ENCODE measurements around the gene DDX18.

DNA sequence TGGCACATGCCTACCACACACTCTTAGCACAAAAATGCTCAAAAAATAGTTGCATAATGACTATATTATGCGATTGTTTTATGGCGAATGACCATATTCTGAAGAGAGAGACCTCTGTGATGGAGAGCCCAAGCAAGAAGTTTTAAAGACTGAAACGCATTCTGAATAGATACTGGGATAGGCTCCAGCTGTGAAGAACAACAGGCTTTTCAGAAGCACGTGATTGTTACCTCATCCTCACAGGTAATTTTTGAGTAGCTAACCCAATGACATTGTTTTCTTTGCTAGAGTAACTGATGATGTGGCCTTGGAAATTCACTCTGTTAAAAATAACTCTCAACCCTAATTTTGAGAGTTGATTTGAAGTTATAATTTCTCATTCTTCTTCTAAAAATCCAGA is 2.0 kb upstream of the DDX18 start:
- no peak for TF ChIP-seq EP300 (IDR thresholded peaks at IDR 0.05; ENCODE audit: borderline replicate concordance in 1 of 2, low read depth in 1 of 2, low read length in 1 of 2)
- TF ChIP-seq, protein P1, sequence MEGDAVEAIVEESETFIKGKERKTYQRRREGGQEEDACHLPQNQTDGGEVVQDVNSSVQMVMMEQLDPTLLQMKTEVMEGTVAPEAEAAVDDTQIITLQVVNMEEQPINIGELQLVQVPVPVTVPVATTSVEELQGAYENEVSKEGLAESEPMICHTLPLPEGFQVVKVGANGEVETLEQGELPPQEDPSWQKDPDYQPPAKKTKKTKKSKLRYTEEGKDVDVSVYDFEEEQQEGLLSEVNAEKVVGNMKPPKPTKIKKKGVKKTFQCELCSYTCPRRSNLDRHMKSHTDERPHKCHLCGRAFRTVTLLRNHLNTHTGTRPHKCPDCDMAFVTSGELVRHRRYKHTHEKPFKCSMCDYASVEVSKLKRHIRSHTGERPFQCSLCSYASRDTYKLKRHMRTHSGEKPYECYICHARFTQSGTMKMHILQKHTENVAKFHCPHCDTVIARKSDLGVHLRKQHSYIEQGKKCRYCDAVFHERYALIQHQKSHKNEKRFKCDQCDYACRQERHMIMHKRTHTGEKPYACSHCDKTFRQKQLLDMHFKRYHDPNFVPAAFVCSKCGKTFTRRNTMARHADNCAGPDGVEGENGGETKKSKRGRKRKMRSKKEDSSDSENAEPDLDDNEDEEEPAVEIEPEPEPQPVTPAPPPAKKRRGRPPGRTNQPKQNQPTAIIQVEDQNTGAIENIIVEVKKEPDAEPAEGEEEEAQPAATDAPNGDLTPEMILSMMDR (IDR thresholded peaks at IDR 0.05), result no peak
- TF ChIP-seq, protein P2, sequence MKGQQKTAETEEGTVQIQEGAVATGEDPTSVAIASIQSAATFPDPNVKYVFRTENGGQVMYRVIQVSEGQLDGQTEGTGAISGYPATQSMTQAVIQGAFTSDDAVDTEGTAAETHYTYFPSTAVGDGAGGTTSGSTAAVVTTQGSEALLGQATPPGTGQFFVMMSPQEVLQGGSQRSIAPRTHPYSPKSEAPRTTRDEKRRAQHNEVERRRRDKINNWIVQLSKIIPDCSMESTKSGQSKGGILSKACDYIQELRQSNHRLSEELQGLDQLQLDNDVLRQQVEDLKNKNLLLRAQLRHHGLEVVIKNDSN (IDR thresholded peaks at IDR 0.05; ENCODE audit: borderline replicate concordance, low read depth), result no peak
- no peak for TF ChIP-seq TAF1 (IDR thresholded peaks at IDR 0.05; ENCODE audit: borderline replicate concordance, low read depth, low read length)
- TF ChIP-seq, protein P3, sequence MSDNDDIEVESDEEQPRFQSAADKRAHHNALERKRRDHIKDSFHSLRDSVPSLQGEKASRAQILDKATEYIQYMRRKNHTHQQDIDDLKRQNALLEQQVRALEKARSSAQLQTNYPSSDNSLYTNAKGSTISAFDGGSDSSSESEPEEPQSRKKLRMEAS (IDR thresholded peaks at IDR 0.05; ENCODE audit: low read depth), result no peak
- no peak for TF ChIP-seq FOXJ3 (CRISPR knock-in tag; IDR thresholded peaks at IDR 0.05)
- TF ChIP-seq GATA2 (CRISPR knock-in tag; IDR thresholded peaks at IDR 0.05), result no peak
